IMR-90 (cell line): ENCODE data around the gene TLK2. TPM values are rescaled to one million over a fixed set of nuclear protein-coding genes. Genes with fewer than 3 reads are reported as not detected.
"Not testable (repeated sequence)": the region's sequence is repeated elsewhere in the genome, so short reads cannot be mapped to it uniquely, and the experiment has no call there.

ENCODE experiments used
- ATAC-seq: fragments of 200-7000 bp; cut with Tn5 transposase; 2 replicates; pipeline ENCODE4 v1.9.1; 2020; ENCODE audit warnings: low read depth, mild to moderate bottlenecking, moderate library complexity
- BruUV-seq: library from RNA; stranded (reverse); fragments of 400-500 nt; replicated peaks from 2 replicates; lab custom pipeline; 2021; lab: Mats Ljungman, UMichigan
- CTCF ChIA-PET: fragments of 300-600 bp; formaldehyde crosslinking; extraction: SDS; loops from one replicate; lab custom pipeline; 2021; ENCODE audit warnings: antibody characterized with exemption; lab: Yijun Ruan, JAX
- POLR2A ChIA-PET: fragments of 300-600 bp; sonication (Branson Sonifier 250); formaldehyde crosslinking; loops from one replicate; lab custom pipeline; 2022; ENCODE audit warnings: antibody characterized with exemption; ENCODE audit not compliant: unreplicated experiment; lab: Charles Lee
- DNase-seq: peaks from one replicate; pipeline ENCODE4 v3.0.0; 2013
- H2AFZ ChIP-seq: replicated peaks from 2 replicates; pipeline ENCODE3; 2013; ENCODE audit warnings: low read length, mild to moderate bottlenecking; ENCODE audit not compliant: poor library complexity
- H2AK5ac ChIP-seq: 2 replicates; pipeline ENCODE4 v1.6.1; 2013; ENCODE audit warnings: low read depth, low read length, inconsistent platforms
- H2AK9ac ChIP-seq: replicated peaks from 2 replicates; pipeline ENCODE3; 2013; ENCODE audit warnings: mild to moderate bottlenecking, low read depth, low read length, moderate library complexity; ENCODE audit not compliant: poor library complexity
- H2BK120ac ChIP-seq: 2 replicates; pipeline ENCODE4 v1.6.1; 2013; ENCODE audit warnings: low read depth, low read length, inconsistent platforms
- H2BK15ac ChIP-seq: 3 replicates; pipeline ENCODE4 v1.6.1; 2013; ENCODE audit warnings: low read depth, low read length, inconsistent platforms
- H2BK20ac ChIP-seq: 2 replicates; pipeline ENCODE4 v1.6.1; 2013; ENCODE audit warnings: low read depth, mild to moderate bottlenecking, inconsistent platforms, low read length, moderate library complexity
- H2BK5ac ChIP-seq: 2 replicates; pipeline ENCODE4 v1.6.1; 2013; ENCODE audit warnings: mild to moderate bottlenecking, low read depth, low read length, inconsistent platforms; ENCODE audit not compliant: poor library complexity, severe bottlenecking
- H3K14ac ChIP-seq: replicated peaks from 2 replicates; pipeline ENCODE4 v1.6.1; 2013; ENCODE audit warnings: low read depth, low read length, inconsistent platforms
- H3K18ac ChIP-seq: 2 replicates; pipeline ENCODE4 v1.6.1; 2013; ENCODE audit warnings: low read depth, low read length, control low read depth
- H3K23ac ChIP-seq: 2 replicates; pipeline ENCODE4 v1.6.1; 2013; ENCODE audit warnings: low read depth, low read length, inconsistent platforms
- H3K27ac ChIP-seq: 2 replicates; pipeline ENCODE4 v1.5.1; 2013; ENCODE audit warnings: mild to moderate bottlenecking, control low read depth, low read length; ENCODE audit not compliant: insufficient read depth
- H3K27me3 ChIP-seq: 2 replicates; pipeline ENCODE4 v1.6.1; 2013; ENCODE audit warnings: low read length; ENCODE audit not compliant: control insufficient read depth, insufficient read depth
- H3K36me3 ChIP-seq: 2 replicates; pipeline ENCODE4 v1.6.1; 2013; ENCODE audit warnings: low read length, mixed read lengths; ENCODE audit not compliant: control insufficient read depth, insufficient read depth
- H3K4ac ChIP-seq: 2 replicates; pipeline ENCODE4 v1.6.1; 2013; ENCODE audit warnings: low read depth, low read length, inconsistent platforms
- H3K4me1 ChIP-seq: 2 replicates; pipeline ENCODE4 v1.6.1; 2013; ENCODE audit warnings: low read length, mixed read lengths; ENCODE audit not compliant: control insufficient read depth, insufficient read depth
- H3K4me2 ChIP-seq: 2 replicates; pipeline ENCODE4 v1.6.1; 2013; ENCODE audit warnings: low read depth, mild to moderate bottlenecking, control low read depth, low read length, moderate library complexity
- H3K4me3 ChIP-seq: 2 replicates; pipeline ENCODE4 v1.5.1; 2013; ENCODE audit warnings: low read depth, mild to moderate bottlenecking, control low read depth, low read length, moderate library complexity; ENCODE audit not compliant: insufficient read depth
- H3K56ac ChIP-seq: 2 replicates; pipeline ENCODE4 v1.6.1; 2013; ENCODE audit warnings: low read length, inconsistent platforms; ENCODE audit not compliant: insufficient read depth; ENCODE audit errors: extremely low read depth
- H3K79me1 ChIP-seq, 2 experiments: 2 replicates each; pipeline ENCODE4 v1.6.1; 2013; ENCODE audit warnings: low read length in 2 of 2, inconsistent platforms in 1 of 2, low read depth in 1 of 2
- H3K9ac ChIP-seq: 2 replicates; pipeline ENCODE4 v1.6.1; 2013; ENCODE audit warnings: low read depth, low read length, control low read depth
- H3K9me1 ChIP-seq: 2 replicates; pipeline ENCODE4 v1.6.1; 2013; ENCODE audit warnings: low read length, inconsistent platforms; ENCODE audit not compliant: insufficient read depth
- H3K9me3 ChIP-seq: 2 replicates; pipeline ENCODE4 v1.6.1; 2013; ENCODE audit warnings: low read length; ENCODE audit not compliant: control insufficient read depth, insufficient read depth
- H4K20me1 ChIP-seq: 2 replicates; pipeline ENCODE4 v1.6.1; 2013; ENCODE audit warnings: low read length, inconsistent platforms; ENCODE audit not compliant: insufficient read depth
- H4K5ac ChIP-seq: 2 replicates; pipeline ENCODE4 v1.6.1; 2013; ENCODE audit warnings: mild to moderate bottlenecking, low read depth, low read length, control low read depth
- H4K8ac ChIP-seq, 2 experiments: 2 replicates each; pipeline ENCODE4 v1.6.1; 2013; ENCODE audit warnings: low read depth in 2 of 2, low read length in 2 of 2, control low read depth in 1 of 2, inconsistent platforms in 1 of 2
- H4K91ac ChIP-seq: 2 replicates; pipeline ENCODE4 v1.6.1; 2013; ENCODE audit warnings: low read depth, low read length, inconsistent platforms; ENCODE audit not compliant: insufficient read depth
- CEBPB ChIP-seq: IDR thresholded peaks from 2 replicates; pipeline ENCODE4 v1.6.1; 2012; ENCODE audit warnings: low read depth, low read length, improper control_type of control experiment
- CTCF ChIP-seq: conservative IDR thresholded peaks from 2 replicates; pipeline ENCODE4 v1.5.1; 2012; ENCODE audit warnings: mild to moderate bottlenecking, low read depth, low read length, improper control_type of control experiment
- MAFK ChIP-seq: IDR thresholded peaks from 2 replicates; pipeline ENCODE4 v1.6.1; 2012; ENCODE audit warnings: low read depth, low read length, improper control_type of control experiment
- NFE2L2 ChIP-seq: fragments of 150-350 bp; IDR thresholded peaks from 2 replicates; pipeline ENCODE4 v1.6.1; 2016; ENCODE audit warnings: low read depth, mild to moderate bottlenecking, low read length
- POLR2A ChIP-seq: IDR thresholded peaks from 2 replicates; pipeline ENCODE4 v1.6.1; 2012; ENCODE audit warnings: mild to moderate bottlenecking, low read depth, low read length
- WGBS, 2 experiments: methylation state at CpG; one replicate each; pipeline versions ENCODE4 v1.1.5 to v1.1.7; 2013; ENCODE audit warnings: missing lambda C conversion rate in 2 of 2; ENCODE audit not compliant: insufficient read length in 1 of 2; ENCODE audit errors: extremely low coverage in 2 of 2; 5-methylcytosine and 5-hydroxymethylcytosine counted together
- dilution Hi-C: fragments of 300-500 bp; cut with HindIII; formaldehyde crosslinking; loops from one replicate; pipeline ENCODE4 v1.14.3; 2018; ENCODE audit warnings: low sequenced_read_pairs; ENCODE audit not compliant: unreplicated experiment
- in situ Hi-C: fragments of 300-500 bp; cut with MboI; formaldehyde crosslinking; loops from 3 replicates; pipeline ENCODE4 v1.14.3; 2019; ENCODE audit warnings: low sequenced_read_pairs, inconsistent platforms, mixed read lengths
- intact Hi-C: fragments of 100-400 bp; cut with micrococcal nuclease; formaldehyde crosslinking; loops from 2 replicates; pipeline ENCODE4 v1.10.0; 2022
- polyA plus RNA-seq, 3 experiments: library from polyadenylated mRNA; depleted of rRNA; stranded (reverse); fragments of >200 nt; gene quantifications; 2 replicates each; pipeline ENCODE4 v1.2.3, GENCODE V29; 2012; ENCODE audit warnings: low replicate concordance in 1 of 3
- total RNA-seq: library from RNA; depleted of rRNA; stranded (reverse); fragments of >200 nt; gene quantifications from 2 replicates; pipeline ENCODE4 v1.2.3, GENCODE V29; 2012

TLK2 gene
- total and polyA plus RNA-seq, 2 of the 4 experiments (the other 2 are of a cell fraction): 35.7 to 39.4 TPM

- H3K9me3 ChIP-seq: no peaks in the 10 kb centered on the region
- no peak overlapping the region for H2AK5ac ChIP-seq
- H3K23ac ChIP-seq: no peak overlapping the region
- H2AFZ ChIP-seq: no peak overlapping the region
- DNase-seq (no peak), ATAC-seq (no peak)
- no peaks in the 10 kb centered on the region for H3K27me3 ChIP-seq
- H3K36me3 ChIP-seq: peaks cover 39% of the 10 kb centered on the region
- H3K14ac ChIP-seq: no peak overlapping the region
- H3K4me3 ChIP-seq: no peak overlapping the region
- WGBS, 2 experiments: 100% methylated on average over 1 of the region's 8 CpGs; no CpG with 5 or more reads in 1 of the 2 experiments
- H3K79me1 ChIP-seq: peaks cover 21 to 37% of the 10 kb centered on the region in 2 experiments
- intact Hi-C loops (loop anchor here (5.0 kb wide), 1 partner anchor 39 kb away; no protein-coding TSS in a partner anchor), dilution Hi-C loops (no loop called here), in situ Hi-C loops (no loop called here)
- no peak overlapping the region for H2BK15ac ChIP-seq
- H4K20me1 ChIP-seq: no peaks in the 10 kb centered on the region; the same call in 1 of the 2 replicates
- POLR2A ChIA-PET: interaction anchor here (0.7 kb wide), 1 partner anchor 8 kb away, joined by 3 read pairs; no protein-coding TSS in a partner anchor
- no peak overlapping the region for H2BK120ac ChIP-seq
- H2BK20ac ChIP-seq: no peak overlapping the region
- peaks cover 12% of the 10 kb centered on the region for H3K9me1 ChIP-seq
- no peak overlapping the region for H4K8ac ChIP-seq
- CTCF ChIA-PET: no interaction called here
- H3K27ac ChIP-seq: no peak overlapping the region
- no peak overlapping the region for H2BK5ac ChIP-seq
- H3K4me2 ChIP-seq: no peak overlapping the region
- no peak overlapping the region for H3K56ac ChIP-seq
- no peak for TF ChIP-seq CTCF
- TF ChIP-seq MAFK: no peak
- TF ChIP-seq CEBPB: no peak
- no peak for TF ChIP-seq POLR2A
- no peak for TF ChIP-seq NFE2L2
- no peaks in the 10 kb centered on the region; the same call in 1 of the 2 replicates for H3K4me1 ChIP-seq
- no TSS peak for BruUV-seq
- no peak overlapping the region for H2AK9ac ChIP-seq
- H4K5ac ChIP-seq: no peak overlapping the region
- H3K18ac ChIP-seq: no peak overlapping the region
- no peak overlapping the region for H3K4ac ChIP-seq
- H4K91ac ChIP-seq: no peak overlapping the region
- no peak overlapping the region for H3K9ac ChIP-seq
These were observed 133.1 kb downstream of the TLK2 start for GRCh38 chr17:62611728-62612127.

- DNase-seq, H3K4ac ChIP-seq, H3K27me3 ChIP-seq, H2BK20ac ChIP-seq, BruUV-seq, dilution Hi-C loops, H3K56ac ChIP-seq, H4K20me1 ChIP-seq, H3K4me2 ChIP-seq, H2BK15ac ChIP-seq, H3K14ac ChIP-seq, H2BK5ac ChIP-seq, POLR2A ChIA-PET, H3K9me3 ChIP-seq, CTCF ChIA-PET, H4K91ac ChIP-seq, in situ Hi-C loops, H3K4me3 ChIP-seq, H4K5ac ChIP-seq, H2BK120ac ChIP-seq, ATAC-seq, H3K9ac ChIP-seq, H2AFZ ChIP-seq, H3K18ac ChIP-seq, H2AK9ac ChIP-seq, H4K8ac ChIP-seq, H3K23ac ChIP-seq, H3K4me1 ChIP-seq, H3K27ac ChIP-seq, H2AK5ac ChIP-seq: not testable (repeated sequence)
- intact Hi-C loops: loop anchor here (5.0 kb wide), 1 partner anchor 40 kb away; no protein-coding TSS in a partner anchor
- 100% methylated on average over 3 of the region's 12 CpGs; no CpG with 5 or more reads in 1 of the 2 experiments for WGBS, 2 experiments
- H3K36me3 ChIP-seq: peaks cover 39% of the 10 kb centered on the region
- peaks cover 21 to 40% of the 10 kb centered on the region in 2 experiments for H3K79me1 ChIP-seq
- H3K9me1 ChIP-seq: peaks cover 12% of the 10 kb centered on the region
These were observed 133.7 kb downstream of the TLK2 start for GRCh38 chr17:62612289-62612688.
